GM15510 (cell line): ENCODE measurements around the gene HOXB1.

ENCODE experiments used
- POLR2A ChIP-seq: IDR thresholded peaks from 3 replicates; pipeline ENCODE4 v1.6.1; 2011; ENCODE audit warnings: borderline replicate concordance; ENCODE audit not compliant: insufficient read length; ENCODE audit errors: extremely low read depth

HOXB1 gene

DNA sequence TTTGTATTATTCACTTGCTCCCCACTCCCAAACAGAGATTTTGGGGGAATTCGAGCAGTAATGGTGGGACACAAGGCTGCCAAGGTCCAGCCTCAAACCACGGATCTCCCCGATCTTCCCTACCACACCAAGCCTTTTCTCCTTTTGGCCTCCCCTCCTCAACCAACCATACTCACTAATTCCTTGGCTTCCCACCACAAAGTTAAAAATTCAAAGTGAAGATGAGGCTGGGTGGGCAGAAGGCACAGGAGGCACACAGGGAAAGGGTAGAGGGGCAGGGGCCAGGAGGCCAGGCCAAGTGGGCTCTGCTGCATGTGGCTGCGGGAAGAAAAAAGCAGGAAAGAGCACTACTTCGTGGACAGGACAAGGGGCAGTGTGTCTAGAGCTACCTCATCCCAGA, 32.1 kb upstream of the HOXB1 start:
- TF ChIP-seq POLR2A = no peak

DNA sequence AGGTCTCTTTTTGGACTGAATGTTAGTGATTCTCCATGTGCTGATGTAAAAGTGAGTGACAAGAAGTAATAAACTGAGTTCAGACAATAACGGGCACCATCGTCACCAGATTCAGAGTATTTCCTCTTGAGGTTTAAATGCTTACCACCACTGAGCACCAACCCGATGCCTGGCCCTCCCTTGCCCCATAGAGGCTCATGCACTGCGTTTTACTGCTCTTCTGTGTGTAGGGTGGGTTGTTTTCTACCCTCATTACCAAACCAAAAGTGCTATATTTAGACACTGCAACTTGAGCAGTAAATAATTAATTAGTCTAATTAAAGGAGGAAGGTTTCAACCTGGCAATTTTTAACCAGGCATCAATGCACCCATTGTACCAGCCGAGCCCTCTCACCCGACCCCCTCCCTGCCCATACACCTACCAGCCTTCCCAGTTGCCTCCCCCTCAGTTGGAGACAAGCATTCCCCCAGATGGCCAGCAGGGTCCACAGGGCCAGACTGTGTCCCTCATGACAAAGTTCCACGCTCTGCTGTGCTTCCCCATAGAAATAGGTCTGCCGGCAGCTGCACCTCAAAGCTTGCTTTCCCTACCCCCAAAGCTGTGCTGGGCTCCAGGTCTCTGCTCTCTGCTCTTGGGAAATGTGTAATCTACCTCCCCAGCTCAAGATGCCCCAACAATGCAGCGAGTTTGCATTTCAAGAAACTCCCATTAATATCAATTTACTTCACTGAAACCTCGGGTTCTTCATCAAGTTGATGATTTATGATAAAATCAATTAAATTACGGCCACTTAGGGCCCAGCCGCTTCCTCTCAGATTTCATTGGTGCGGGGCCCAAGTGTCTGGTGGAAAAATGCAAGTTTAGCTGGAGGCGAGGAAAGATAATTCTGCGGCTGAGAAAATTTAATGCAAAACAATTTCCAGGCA, 31.3 kb upstream of the HOXB1 start:
- no peak for TF ChIP-seq POLR2A

DNA sequence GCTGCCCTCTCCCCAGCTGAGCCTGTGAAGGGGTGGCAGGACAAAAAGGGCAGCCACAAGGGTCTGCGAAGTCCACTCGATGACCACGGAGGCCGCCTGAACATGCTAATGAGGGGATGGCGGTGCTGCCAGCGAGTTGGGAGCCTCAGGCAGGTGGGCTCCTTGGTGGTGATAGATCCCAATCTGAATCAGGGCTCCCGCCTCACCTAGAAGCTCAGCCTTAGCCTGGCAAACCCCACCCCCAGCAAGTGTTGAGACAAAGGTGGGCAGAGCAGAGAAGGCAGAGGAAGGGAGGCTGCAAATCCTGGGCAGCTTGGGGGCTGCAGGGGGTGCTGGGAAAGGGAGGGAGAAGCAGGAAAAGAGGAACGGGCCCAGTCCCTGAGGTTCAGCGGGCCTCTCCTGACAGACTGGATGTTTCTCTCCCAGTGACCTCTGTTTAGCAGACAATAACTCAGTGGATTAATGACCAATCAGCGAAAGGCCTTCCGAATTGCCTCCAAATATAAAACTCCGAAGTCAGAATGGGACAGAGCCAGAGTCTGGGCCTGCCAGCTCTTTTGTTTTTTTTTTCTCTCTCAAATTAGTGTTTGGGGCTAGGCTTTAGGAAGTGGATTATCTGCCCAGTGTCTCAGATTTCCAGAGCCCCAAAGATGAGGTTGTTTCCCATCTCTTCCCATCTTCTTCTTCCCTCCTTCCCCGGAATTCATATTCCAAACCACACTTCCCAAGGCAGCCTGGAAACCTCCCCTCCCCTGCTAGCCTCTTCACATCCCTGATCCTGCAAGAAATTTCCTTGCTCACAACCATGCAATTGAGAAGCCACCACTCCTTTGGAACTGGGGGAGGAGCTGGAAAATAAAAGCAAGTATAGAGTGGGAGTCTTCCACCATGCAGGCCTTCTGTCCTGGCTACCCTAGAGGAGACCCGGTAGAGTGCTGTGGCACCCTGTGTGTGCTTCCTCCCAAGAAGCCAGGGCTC, 29.3 kb upstream of the HOXB1 start:
- TF ChIP-seq POLR2A = no peak

- no peak for TF ChIP-seq POLR2A
These were observed 28.5 kb upstream of the HOXB1 start for GRCh38 chr17:48559122-48559839.

DNA sequence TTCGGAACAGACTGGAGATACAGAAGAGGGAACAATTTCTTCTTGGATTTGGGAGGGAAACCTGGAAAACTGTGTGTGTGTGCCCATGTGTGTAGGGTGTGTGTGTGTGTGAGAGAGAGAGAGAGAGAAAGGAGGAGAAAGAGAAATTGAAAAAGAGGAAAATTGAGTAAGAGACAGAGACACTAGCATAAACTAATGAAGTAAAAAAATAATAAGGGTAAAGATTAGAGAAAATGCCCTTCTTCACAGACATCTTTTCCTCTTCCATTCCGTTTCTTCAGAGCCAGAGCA, 28.0 kb upstream of the HOXB1 start:
- no peak for TF ChIP-seq POLR2A

DNA sequence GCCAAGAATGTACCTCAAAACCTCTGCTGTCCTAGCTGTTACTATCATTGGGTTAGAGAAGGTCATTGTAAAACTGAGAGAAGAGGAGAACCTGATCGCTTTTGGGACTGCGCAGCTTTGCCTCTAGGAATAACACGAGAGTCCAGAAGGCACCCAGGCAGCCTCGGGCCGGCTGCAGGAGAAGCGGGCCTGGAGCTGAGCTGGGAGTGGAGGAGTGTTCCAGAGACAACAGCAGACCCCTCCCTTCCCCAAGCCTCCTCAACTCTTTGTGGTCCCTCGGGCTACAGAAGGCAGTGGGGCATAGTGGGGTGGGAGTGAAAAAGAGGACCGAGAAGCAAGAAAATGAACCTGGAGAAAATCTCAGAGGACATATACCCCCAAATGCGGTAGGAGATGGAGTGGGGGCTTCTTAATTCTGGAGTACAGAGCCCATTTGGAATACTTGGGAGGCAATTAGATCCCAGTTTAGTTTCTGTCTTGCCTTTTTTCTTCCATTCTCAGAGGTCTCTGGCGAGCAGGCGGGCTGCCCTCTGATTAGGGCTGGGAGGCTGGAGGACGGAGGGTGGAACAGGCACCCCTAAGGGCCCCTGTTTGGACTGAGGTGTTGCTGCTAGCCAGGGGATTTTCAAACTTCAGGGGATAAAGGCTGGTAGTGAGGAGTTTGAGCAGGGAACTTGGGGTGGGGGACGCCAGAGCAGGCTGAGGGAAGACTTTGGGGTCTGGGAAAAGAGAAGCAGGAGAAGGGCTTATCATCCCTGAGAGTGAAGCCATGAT, 27.4 kb upstream of the HOXB1 start:
- TF ChIP-seq POLR2A = no peak

DNA sequence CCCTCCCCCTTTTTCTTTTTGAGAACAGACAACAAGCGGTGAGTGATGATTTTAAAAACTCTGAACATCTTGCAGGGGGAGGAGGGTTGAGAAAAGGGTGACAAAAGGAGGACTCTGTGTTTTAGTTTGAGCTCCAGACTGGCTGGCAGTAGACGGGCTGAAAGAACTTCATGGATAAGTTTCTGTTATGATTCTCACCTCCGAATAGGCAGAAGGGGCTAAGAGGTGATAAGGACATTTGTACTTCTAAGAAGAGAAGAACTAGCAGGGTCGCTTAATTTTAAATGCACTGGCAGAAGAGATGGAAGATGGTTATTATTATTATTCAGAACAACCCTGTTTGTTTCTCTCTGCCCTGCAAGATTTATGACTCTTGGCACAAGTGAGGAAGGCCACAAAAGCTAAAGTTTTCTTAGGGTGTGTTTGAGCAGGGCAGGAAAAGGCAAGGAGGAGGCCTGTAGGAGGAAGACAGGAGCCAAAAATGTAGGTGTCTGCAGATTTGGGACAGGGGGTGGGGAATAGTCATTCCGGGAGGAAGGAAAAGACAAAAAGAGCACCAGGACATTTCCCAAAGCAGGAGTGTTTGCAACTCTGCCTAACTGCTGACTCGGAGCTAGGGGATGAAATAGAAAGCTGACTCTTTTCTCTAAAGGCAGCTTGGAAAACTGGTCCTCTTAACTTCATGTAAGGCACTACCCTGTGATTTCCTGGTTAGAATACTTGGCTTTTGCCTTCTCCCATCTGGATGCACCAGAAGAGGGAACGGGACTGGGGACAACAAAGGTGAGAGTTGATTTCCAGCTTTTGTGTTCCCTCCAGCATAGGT, 26.0 kb upstream of the HOXB1 start:
- TF ChIP-seq POLR2A = no peak

- TF ChIP-seq POLR2A = no peak
These were observed 25.4 kb upstream of the HOXB1 start for GRCh38 chr17:48556229-48556575.

DNA sequence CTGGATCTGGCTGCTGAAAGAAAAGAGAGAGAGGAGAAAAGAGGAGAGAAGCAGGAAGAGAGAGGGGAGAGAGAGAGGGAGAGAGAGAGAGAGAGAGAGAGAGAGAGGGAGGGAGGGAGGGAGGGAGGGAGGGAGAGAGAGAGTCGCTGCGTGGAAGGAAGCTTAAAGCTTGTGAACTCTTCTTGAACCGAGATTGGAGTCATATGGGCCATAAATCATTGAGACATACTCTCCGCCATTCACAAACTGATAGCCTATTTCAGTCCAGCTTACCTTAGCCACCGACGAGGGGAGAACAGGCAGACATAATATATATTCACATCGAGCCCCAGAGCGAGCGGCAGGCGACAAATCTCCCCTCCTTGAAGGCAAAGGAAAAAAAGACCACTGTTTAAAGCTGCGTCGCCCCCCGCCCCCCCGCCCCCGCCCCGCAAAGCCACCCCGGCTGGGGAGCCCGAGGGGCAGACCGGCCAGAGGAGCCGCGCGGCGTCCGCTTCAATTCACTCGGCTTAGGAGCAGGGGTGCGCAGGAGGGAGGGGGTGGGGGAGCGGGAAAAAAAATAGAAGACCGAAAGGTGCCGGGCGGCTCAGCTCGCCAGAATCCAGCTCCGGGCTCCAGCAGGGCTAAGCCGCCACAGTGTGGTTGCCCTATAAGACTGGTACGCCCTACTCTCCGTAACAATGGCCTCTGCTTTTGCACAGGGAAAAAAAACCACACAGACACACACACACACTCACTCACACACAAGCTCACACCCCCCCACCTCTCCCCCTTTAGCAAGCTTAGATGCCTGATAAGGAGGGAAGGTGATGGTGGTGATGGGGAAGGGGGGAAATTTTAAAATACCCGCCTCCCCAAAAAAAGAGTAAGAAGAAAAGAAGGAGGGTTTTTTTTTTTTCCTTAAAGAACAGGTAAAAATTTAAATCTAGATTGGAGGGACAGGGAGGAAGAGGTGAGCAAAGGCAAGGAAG, 24.7 kb upstream of the HOXB1 start:
- TF ChIP-seq POLR2A = no peak

- TF ChIP-seq POLR2A = no peak
These were observed 23.8 kb upstream of the HOXB1 start for GRCh38 chr17:48554412-48555257.

DNA sequence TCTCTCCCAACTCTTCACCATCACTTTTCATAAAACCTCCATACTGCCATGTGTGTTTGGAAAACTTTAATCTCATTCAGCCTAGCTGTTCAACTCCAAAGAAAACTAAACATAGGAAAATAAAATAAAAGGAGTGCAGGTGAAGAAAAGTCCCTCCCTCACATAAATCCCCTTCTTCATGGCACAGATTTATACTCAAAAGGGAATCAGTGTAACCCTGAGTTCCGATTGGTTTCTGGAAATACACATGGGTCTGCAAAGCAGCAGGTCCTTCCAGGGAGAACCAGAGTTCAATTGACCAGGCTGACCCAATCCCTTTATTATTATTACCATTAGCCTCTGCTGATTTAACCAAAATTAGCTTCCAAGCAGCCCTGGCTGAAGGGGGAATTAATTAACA, 23.0 kb upstream of the HOXB1 start:
- TF ChIP-seq POLR2A = no peak

GRCh38 chr17:48553190-48553547, 22.4 kb upstream of the HOXB1 start:
- no peak for TF ChIP-seq POLR2A

GRCh38 chr17:48552466-48553189, 21.8 kb upstream of the HOXB1 start:
- no peak for TF ChIP-seq POLR2A
